ENCODE data around the gene TFAP2D. TPM values are rescaled to one million over a fixed set of nuclear protein-coding genes. Genes with fewer than 3 reads are reported as not detected.

TFAP2D gene
- polyA plus RNA-seq = not detected

DNA sequence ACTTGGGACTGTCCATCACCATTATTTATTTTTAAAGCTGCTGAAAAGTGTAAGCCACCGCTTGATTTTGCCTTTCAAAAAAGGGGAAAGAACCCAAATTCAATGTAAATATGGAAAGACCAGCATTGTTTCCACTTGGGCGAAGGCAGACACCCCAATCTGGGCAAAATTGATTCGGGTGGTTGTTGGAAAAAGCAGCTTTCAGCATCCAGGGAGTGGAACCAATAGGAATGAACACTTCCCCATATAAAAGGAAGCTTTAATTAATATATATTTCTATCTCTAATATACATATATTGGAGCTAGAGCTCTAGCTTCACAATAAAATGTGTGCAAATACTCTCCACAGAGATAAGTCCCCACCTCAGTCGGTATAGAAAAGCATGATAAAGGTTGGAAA is at the start of gene TFAP2D:
Gene TFAP2D (plus strand): TSS at position 301 of the 400 bp plus-strand sequence. CDS start 530 bp downstream, outside the sequence.
- no peak for DNase-seq
- Mint-ChIP-seq H3K27me3 (ENCODE audit: low read depth in 3 of 3) (peaks cover 10 to 17% (median 15%) of the 10 kb centered on the region in 3 donors), H3K9me3 (peaks cover 12 to 77% (median 23%) of the 10 kb centered on the region in 6 donors), H3K36me3 (peaks cover 0 to 7% (median 0%) of the 10 kb centered on the region in 3 donors), H3K4me3 (no peak within 1 kb of the TSS), H3K4me1 (no peaks in the 10 kb centered on the region), H3K27ac (no peak within 1 kb of the TSS)

DNA sequence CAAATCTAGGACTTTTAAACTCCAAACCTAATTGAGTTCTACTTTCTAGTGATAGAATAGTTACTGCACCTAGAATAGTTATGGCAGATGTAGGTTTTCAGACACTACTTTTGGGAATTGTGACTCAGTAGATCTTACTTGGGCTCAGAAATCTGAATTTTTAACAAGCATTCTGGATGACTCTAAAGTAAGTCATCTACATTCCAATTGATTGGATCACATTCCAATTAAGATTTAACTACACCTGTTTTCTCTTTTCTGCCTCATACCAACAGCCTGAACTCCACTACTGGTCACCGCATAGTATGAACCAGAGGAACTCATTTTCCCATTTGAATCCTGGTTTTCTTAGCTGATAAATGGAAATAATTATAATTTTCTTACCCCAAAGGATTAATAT is 49.5 kb upstream of the TFAP2D start:
- H3K27me3 Mint-ChIP-seq (ENCODE audit: low read depth in 3 of 3) = no peaks in the 10 kb centered on the region
- H3K9me3 Mint-ChIP-seq = peaks cover 0 to 17% (median 4%) of the 10 kb centered on the region in 6 donors
- DNase-seq = no peak
- no peaks in the 10 kb centered on the region for H3K4me1 Mint-ChIP-seq
- H3K4me3 Mint-ChIP-seq = no peak overlapping the region
- H3K36me3 Mint-ChIP-seq = no peaks in the 10 kb centered on the region
- no peak overlapping the region for H3K27ac Mint-ChIP-seq

DNA sequence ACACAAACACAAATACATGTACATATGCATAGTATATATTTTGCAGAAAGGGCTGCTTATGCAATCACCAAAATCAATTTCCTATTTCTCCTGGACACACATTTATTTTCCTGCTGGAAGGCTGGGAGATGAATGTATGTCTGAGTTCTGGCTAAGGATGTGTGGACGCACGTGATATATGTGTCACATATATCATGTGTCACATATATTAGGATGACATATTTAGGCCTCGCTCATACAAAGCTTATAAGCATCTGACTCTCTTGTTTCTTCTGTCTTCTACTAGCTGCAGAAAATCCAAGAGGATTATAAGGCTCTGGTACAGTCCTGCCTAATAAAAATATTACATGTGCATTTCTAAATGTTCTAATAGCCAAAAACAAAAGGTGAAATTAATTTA is 47.2 kb upstream of the TFAP2D start:
- H3K4me3 Mint-ChIP-seq = no peak overlapping the region
- peaks cover 0 to 12% (median 6%) of the 10 kb centered on the region in 6 donors for H3K9me3 Mint-ChIP-seq
- H3K4me1 Mint-ChIP-seq = no peaks in the 10 kb centered on the region
- H3K27me3 Mint-ChIP-seq (ENCODE audit: low read depth in 3 of 3) = no peaks in the 10 kb centered on the region
- no peaks in the 10 kb centered on the region for H3K36me3 Mint-ChIP-seq
- no peak overlapping the region for H3K27ac Mint-ChIP-seq
- no peak for DNase-seq

- no peak for DNase-seq
- H3K36me3 Mint-ChIP-seq = peaks cover 0 to 8% (median 0%) of the 10 kb centered on the region in 3 donors
- no peak overlapping the region for H3K4me3 Mint-ChIP-seq
- H3K27ac Mint-ChIP-seq = no peak overlapping the region
- peaks cover 0 to 1% (median 0%) of the 10 kb centered on the region in 3 donors for H3K27me3 Mint-ChIP-seq (ENCODE audit: low read depth in 3 of 3)
- peaks cover 2 to 27% (median 11%) of the 10 kb centered on the region in 6 donors for H3K9me3 Mint-ChIP-seq
- no peaks in the 10 kb centered on the region for H3K4me1 Mint-ChIP-seq
Observed at GRCh38 chr6:50681213-50681824, 32.0 kb upstream of the TFAP2D start.

GRCh38 chr6:50689210-50689609 is 24.1 kb upstream of the TFAP2D start:
- peaks cover 0 to 4% (median 0%) of the 10 kb centered on the region in 3 donors for H3K27me3 Mint-ChIP-seq (ENCODE audit: low read depth in 3 of 3)
- no peak for DNase-seq
- H3K4me1 Mint-ChIP-seq = no peaks in the 10 kb centered on the region
- no peaks in the 10 kb centered on the region for H3K36me3 Mint-ChIP-seq
- H3K9me3 Mint-ChIP-seq = peaks cover 7 to 25% (median 15%) of the 10 kb centered on the region in 6 donors
- H3K4me3 Mint-ChIP-seq = no peak overlapping the region
- no peak overlapping the region for H3K27ac Mint-ChIP-seq

DNA sequence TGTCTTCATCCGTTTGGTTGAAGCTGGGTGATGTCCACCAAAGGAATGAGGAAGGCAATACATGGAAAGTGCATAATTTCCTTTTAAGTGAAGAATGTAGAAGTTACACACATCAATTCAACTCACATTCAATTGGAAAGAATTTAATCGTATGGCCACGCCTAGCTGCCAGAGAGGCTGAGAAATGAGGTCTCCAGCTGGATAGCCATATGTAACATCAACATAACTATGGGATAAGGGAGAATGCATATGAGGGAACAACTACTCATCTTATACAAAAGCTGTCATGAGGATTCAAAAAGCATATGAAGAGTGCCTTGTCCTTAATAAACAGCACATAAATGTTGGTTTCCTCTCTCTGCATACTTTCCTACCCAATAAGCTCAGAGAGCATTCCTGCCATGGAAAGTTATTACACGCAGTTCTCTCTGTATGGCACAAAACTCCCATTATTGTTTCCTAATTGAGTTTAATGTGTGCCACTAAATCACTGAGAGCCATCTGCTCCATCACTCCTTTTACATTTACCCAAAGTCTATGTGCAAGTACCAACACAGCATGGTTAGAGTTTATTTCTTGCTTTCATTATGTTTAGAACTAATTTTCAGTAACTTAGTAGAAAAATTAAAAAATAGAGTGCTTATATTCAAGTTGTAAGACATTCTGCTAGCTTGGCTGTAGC is 21.4 kb upstream of the TFAP2D start:
- H3K4me3 Mint-ChIP-seq = no peak overlapping the region
- no peaks in the 10 kb centered on the region for H3K36me3 Mint-ChIP-seq
- H3K27ac Mint-ChIP-seq = no peak overlapping the region
- H3K27me3 Mint-ChIP-seq (ENCODE audit: low read depth in 3 of 3) = peaks cover 0 to 4% (median 0%) of the 10 kb centered on the region in 3 donors
- DNase-seq = no peak
- no peaks in the 10 kb centered on the region for H3K4me1 Mint-ChIP-seq
- peaks cover 7 to 17% (median 12%) of the 10 kb centered on the region in 6 donors for H3K9me3 Mint-ChIP-seq

DNA sequence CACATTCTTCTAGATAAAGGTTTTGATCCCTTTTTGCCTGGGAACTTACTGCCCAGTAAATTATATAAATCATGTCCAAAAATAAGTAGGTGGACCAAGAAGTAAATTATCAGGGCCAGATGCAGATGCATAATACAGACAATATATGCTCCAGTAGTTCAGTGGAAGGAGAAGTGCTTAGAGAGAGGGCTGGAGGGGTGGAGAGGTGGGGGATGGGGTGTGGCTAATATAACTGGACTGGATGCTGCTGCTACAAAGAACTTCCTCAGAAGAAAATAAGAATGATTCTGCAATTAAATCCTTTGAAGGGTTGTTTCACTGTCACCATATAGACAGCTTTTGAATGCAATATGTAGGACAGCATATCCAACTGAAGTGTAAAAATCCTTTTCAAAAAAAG is 14.8 kb upstream of the TFAP2D start:
- H3K9me3 Mint-ChIP-seq = peaks cover 2 to 26% (median 11%) of the 10 kb centered on the region in 6 donors

DNA sequence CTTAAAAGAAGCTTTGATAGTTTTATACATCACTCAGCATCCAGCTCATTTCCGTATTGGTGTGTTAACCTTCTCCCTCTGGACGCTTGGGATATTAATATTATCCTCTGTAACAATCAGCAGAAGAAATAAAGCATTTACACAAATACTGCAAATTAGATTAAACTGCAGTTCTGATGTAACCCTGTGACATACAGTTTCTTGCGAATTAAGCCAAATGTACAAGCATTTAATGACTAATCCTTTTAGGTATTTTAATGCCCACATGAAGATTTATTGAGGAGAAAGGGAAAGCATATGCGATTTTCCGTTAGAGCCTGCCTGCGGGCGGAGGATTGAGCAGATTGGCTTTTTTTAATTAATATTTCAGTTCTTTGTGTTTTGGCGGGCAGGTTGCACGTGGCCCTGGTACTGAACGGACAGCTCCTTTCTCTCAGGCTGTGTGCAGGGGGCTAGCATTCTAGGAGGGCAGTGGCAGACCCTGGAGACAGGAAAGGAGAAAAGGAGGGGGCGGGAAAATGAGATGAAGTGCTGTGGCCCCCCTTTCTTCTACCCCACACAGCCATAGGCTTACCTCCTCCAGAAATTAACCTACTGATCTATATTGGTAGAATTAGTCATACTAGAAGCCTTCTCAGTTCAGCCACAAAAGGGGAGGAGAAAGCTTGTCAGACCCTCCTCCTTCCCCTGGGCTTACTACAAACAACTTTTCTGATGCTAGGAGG is 14.1 kb upstream of the TFAP2D start:
- no peak overlapping the region for H3K4me3 Mint-ChIP-seq
- H3K9me3 Mint-ChIP-seq = peaks cover 3 to 32% (median 16%) of the 10 kb centered on the region in 6 donors
- DNase-seq = no peak
- no peak overlapping the region for H3K27ac Mint-ChIP-seq
- no peaks in the 10 kb centered on the region for H3K4me1 Mint-ChIP-seq
- H3K27me3 Mint-ChIP-seq (ENCODE audit: low read depth in 3 of 3) = peaks cover 0 to under 1% (median 0%) of the 10 kb centered on the region in 3 donors
- no peaks in the 10 kb centered on the region for H3K36me3 Mint-ChIP-seq

More for the DNA sequence above, 14.8 kb upstream of the TFAP2D start:
- H3K4me3 Mint-ChIP-seq = no peak overlapping the region
- DNase-seq = no peak
- no peaks in the 10 kb centered on the region for H3K4me1 Mint-ChIP-seq
- H3K36me3 Mint-ChIP-seq = no peaks in the 10 kb centered on the region
- H3K27ac Mint-ChIP-seq = no peak overlapping the region
- H3K27me3 Mint-ChIP-seq (ENCODE audit: low read depth in 3 of 3) = no peaks in the 10 kb centered on the region

DNA sequence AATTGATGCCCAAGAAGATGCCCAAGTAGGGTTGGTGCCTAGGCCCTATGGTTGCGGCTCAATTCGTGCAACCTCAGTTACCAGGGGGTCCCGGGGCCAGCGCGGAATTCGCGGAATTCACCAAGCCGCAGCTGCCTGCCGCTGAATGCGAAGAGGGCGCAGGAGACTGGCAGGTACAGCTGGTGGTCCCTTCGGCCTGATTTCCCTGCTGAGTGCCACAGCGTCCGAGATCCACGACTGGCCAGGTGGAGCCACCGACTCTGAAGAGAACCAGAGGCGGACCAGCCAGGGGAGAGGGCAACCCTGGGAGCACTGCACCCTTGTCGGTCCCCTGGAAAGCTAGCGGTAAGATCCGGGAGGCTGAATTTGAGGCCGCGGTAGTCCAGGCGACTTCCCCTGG is 6.8 kb upstream of the TFAP2D start:
- no peak for DNase-seq
- Mint-ChIP-seq H3K4me1 (no peaks in the 10 kb centered on the region), H3K36me3 (peaks cover 0 to 9% (median 3%) of the 10 kb centered on the region in 3 donors), H3K27ac (no peak overlapping the region), H3K27me3 (ENCODE audit: low read depth in 3 of 3) (peaks cover 15 to 19% (median 16%) of the 10 kb centered on the region in 3 donors), H3K4me3 (no peak overlapping the region), H3K9me3 (peaks cover 12 to 66% (median 26%) of the 10 kb centered on the region in 6 donors)

DNA sequence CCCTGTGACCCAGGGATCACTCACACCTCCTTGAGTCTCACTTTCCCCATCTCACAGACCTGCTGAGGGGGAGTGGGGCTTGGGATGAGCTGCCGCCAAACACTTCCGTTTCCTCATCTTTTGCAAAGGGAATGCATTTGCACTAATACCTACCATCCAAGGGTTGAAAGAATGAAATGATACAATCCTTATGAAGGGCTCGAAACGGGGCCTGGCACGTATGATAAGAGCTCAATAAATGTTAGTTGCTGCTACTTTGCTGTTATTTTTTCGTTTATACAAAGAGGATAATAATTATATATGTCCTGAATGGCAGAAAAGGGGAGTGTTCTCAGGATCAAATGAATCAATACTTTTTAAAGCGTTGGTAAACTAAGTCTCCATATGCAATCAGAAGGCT is 6.1 kb upstream of the TFAP2D start:
- Mint-ChIP-seq H3K36me3 (peaks cover 0 to 9% (median 3%) of the 10 kb centered on the region in 3 donors), H3K27me3 (ENCODE audit: low read depth in 3 of 3) (peaks cover 15 to 19% (median 19%) of the 10 kb centered on the region in 3 donors), H3K9me3 (peaks cover 12 to 65% (median 26%) of the 10 kb centered on the region in 6 donors), H3K27ac (no peak overlapping the region), H3K4me1 (no peaks in the 10 kb centered on the region), H3K4me3 (no peak overlapping the region)
- DNase-seq = no peak

DNA sequence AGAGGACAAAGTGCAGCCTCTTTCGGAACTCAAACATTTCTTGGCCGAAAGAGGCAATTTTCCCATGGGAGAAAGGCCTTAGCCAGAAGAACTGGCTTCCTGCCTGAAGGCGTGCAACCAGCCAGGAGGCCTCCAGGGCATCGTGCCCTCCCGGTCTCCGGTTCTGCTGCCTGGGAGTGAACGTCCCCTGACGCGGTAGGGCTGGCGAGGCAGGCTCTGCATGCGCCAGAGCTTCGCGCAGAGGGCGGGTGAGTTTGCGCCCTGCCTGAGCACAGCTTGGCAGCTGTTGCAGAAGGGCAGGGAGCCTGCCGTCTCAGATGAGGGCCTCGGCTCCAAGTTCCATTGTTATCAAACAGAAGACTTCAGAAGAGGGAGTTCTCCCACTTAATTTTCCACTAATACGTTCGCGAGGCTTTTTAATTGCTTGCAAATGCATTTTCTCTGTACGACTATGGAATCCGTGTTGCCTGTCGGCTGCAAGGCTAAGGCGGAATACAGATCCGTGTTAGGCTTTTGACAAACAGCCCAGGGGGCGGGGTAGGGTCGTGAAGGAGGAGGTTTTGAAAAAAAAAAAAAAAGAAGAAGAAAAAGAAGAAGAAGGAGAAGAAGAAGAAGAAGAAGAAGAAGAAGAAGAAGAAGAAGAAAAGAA is 5.5 kb upstream of the TFAP2D start:
- Mint-ChIP-seq H3K9me3 (peaks cover 12 to 61% (median 25%) of the 10 kb centered on the region in 6 donors), H3K36me3 (peaks cover 0 to 9% (median 3%) of the 10 kb centered on the region in 3 donors), H3K27ac (no peak overlapping the region), H3K4me1 (no peaks in the 10 kb centered on the region), H3K27me3 (ENCODE audit: low read depth in 3 of 3) (peaks cover 15 to 19% (median 19%) of the 10 kb centered on the region in 3 donors), H3K4me3 (no peak overlapping the region)
- no peak for DNase-seq

GRCh38 chr6:50708664-50709365 is 4.5 kb upstream of the TFAP2D start:
- Mint-ChIP-seq H3K27me3 (ENCODE audit: low read depth in 3 of 3) (peaks cover 15 to 23% (median 19%) of the 10 kb centered on the region in 3 donors), H3K4me1 (no peaks in the 10 kb centered on the region), H3K36me3 (peaks cover 0 to 9% (median 3%) of the 10 kb centered on the region in 3 donors), H3K27ac (no peak overlapping the region), H3K4me3 (no peak overlapping the region), H3K9me3 (peaks cover 15 to 66% (median 22%) of the 10 kb centered on the region in 6 donors)
- DNase-seq = no peak

DNA sequence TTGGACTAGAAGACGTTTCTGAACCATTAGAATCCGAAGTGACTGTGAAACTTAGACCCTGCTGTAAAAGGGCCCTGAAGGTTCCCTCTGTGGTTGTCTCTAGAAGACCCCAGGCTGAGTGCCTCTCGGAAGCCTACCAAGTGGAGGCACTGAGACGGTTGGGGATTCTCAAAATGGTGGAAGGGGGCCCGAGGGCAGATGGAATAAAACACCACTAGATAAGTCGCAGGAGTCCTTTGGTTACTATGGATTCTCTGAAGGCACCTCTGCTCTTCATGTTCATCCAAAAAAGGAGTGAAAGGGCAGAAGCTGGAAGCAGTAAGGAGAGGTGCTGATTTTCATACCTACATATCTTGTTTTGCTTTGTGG is 4.0 kb upstream of the TFAP2D start:
- Mint-ChIP-seq H3K27me3 (ENCODE audit: low read depth in 3 of 3) (peaks cover 18 to 25% (median 19%) of the 10 kb centered on the region in 3 donors), H3K9me3 (peaks cover 17 to 66% (median 22%) of the 10 kb centered on the region in 6 donors), H3K36me3 (peaks cover 0 to 9% (median 3%) of the 10 kb centered on the region in 3 donors), H3K27ac (no peak overlapping the region), H3K4me3 (no peak overlapping the region), H3K4me1 (no peaks in the 10 kb centered on the region)
- DNase-seq = no peak

Data from immature natural killer cell (primary cell).